Activated CD8-positive, alpha-beta memory T cell treated with anti-CD3 and anti-CD28 coated beads, Interleukin-2, amount 50 U/mL, for 1 hour (primary cell): ENCODE measurements around the gene ODR4.
"Not testable (repeated sequence)": the region's sequence is repeated elsewhere in the genome, so short reads cannot be mapped to it uniquely, and the experiment has no call there.

Experiments used
- DNase-seq: peaks from one replicate; pipeline ENCODE4 v3.0.0-alpha.2; 2020; ENCODE audit errors: extremely low read depth

The ODR4 gene

GRCh38 chr1:186421446-186421845, 45.8 kb downstream of the ODR4 start:
- no peak for DNase-seq

GRCh38 chr1:186424539-186424938, 48.9 kb downstream of the ODR4 start:
- DNase-seq, result no peak

GRCh38 chr1:186426118-186426517, 50.5 kb downstream of the ODR4 start:
- no peak for DNase-seq

GRCh38 chr1:186429017-186429416, 53.4 kb downstream of the ODR4 start:
- DNase-seq, result no peak

- DNase-seq, result no peak
Measured at GRCh38 chr1:186435336-186435735, 59.7 kb downstream of the ODR4 start.

GRCh38 chr1:186438567-186438966, 62.9 kb downstream of the ODR4 start:
- DNase-seq, result no peak

- no peak for DNase-seq
Measured at GRCh38 chr1:186440584-186440983, 64.9 kb downstream of the ODR4 start.

- no peak for DNase-seq
Measured at GRCh38 chr1:186442651-186443375, 67.2 kb downstream of the ODR4 start.

GRCh38 chr1:186443638-186444037, 68.0 kb downstream of the ODR4 start:
- no peak for DNase-seq

GRCh38 chr1:186446152-186446551, 70.5 kb downstream of the ODR4 start:
- no peak for DNase-seq

- no peak for DNase-seq
Measured at GRCh38 chr1:186454981-186455380, 79.3 kb downstream of the ODR4 start.

- DNase-seq, result no peak
Measured at GRCh38 chr1:186456729-186457255, 81.2 kb downstream of the ODR4 start.

- not testable (repeated sequence) for DNase-seq
Measured at GRCh38 chr1:186459161-186459560, 83.5 kb downstream of the ODR4 start.

- DNase-seq, result no peak
Measured at GRCh38 chr1:186461014-186461413, 85.4 kb downstream of the ODR4 start, which contains the start of gene PDC. PDC (minus strand) TSS chr1:186461114; CDS start chr1:186449459, 11,655 bp downstream.

GRCh38 chr1:186463511-186463910, 87.9 kb downstream of the ODR4 start:
- DNase-seq, result no peak

- no peak for DNase-seq
Measured at GRCh38 chr1:186463926-186464325, 88.3 kb downstream of the ODR4 start.

- not testable (repeated sequence) for DNase-seq
Measured at GRCh38 chr1:186465491-186465890, 89.9 kb downstream of the ODR4 start.

GRCh38 chr1:186465946-186466345, 90.3 kb downstream of the ODR4 start:
- no peak for DNase-seq
